GM23338 (cell line): Measurements from ENCODE around the gene DNM2.

Experiments
- CREB1 ChIP-seq: fragments of 250-450 bp; sonication (Bioruptor Pico); IDR thresholded peaks from 2 replicates; pipeline ENCODE4 v1.5.0; 2020; ENCODE audit warnings: low read depth, mild to moderate bottlenecking, moderate library complexity
- EZH2 ChIP-seq: fragments of 200-600 bp; sonication (generic); IDR thresholded peaks from one replicate; pipeline ENCODE4 v1.8.0; 2017; ENCODE audit warnings: antibody characterized with exemption, mild to moderate bottlenecking, low read depth; ENCODE audit not compliant: unreplicated experiment
- EZH2phosphoT487 ChIP-seq: fragments of 200-600 bp; sonication (generic); IDR thresholded peaks from one replicate; pipeline ENCODE4 v1.8.1; 2018; ENCODE audit warnings: antibody characterized with exemption; ENCODE audit not compliant: unreplicated experiment
- JUNB ChIP-seq: IDR thresholded peaks from one replicate; pipeline ENCODE4 v1.6.1; 2016; ENCODE audit warnings: antibody characterized with exemption; ENCODE audit not compliant: unreplicated experiment
- NANOG ChIP-seq: IDR thresholded peaks from 2 replicates; pipeline ENCODE4 v1.6.1; 2016; ENCODE audit warnings: antibody characterized with exemption, borderline replicate concordance
- POLR2AphosphoS5 ChIP-seq: IDR thresholded peaks from 2 replicates; pipeline ENCODE4 v1.6.1; 2016; ENCODE audit warnings: antibody characterized with exemption, low read depth
- STAT1 ChIP-seq: IDR thresholded peaks from one replicate; pipeline ENCODE4 v1.6.1; 2016; ENCODE audit warnings: antibody characterized with exemption; ENCODE audit not compliant: unreplicated experiment
- ZNF114 ChIP-seq: fragments of 250-450 bp; sonication (Bioruptor Pico); IDR thresholded peaks from 2 replicates; pipeline ENCODE4 v1.5.0; 2020; ENCODE audit warnings: mild to moderate bottlenecking, moderate library complexity
- ZNF331 ChIP-seq: fragments of 250-450 bp; sonication (Bioruptor Pico); IDR thresholded peaks from 2 replicates; pipeline ENCODE4 v1.5.0; 2020; ENCODE audit warnings: low read depth, mild to moderate bottlenecking, moderate library complexity
- TF ChIP-seq, protein P1 (sequence below), 2 experiments: fragments of 200-600 bp in 1 of 2; sonication (generic) in 1 of 2; conservative IDR thresholded peaks; 2 replicates each; pipeline versions ENCODE4 v1.5.1 to v1.6.1; 2016 to 2017; ENCODE audit warnings: antibody characterized with exemption in 2 of 2, low read depth in 2 of 2, mild to moderate bottlenecking in 2 of 2, moderate library complexity in 1 of 2
- TF ChIP-seq, protein P2 (sequence below): IDR thresholded peaks from one replicate; pipeline ENCODE4 v1.6.1; 2018; ENCODE audit warnings: antibody characterized with exemption; ENCODE audit not compliant: unreplicated experiment
- TF ChIP-seq, protein P3 (sequence below): IDR thresholded peaks from 2 replicates; pipeline ENCODE4 v1.6.1; 2016; ENCODE audit warnings: antibody characterized with exemption
- TF ChIP-seq, protein P4 (sequence below): fragments of 250-450 bp; sonication (Bioruptor Pico); IDR thresholded peaks from 2 replicates; pipeline ENCODE4 v1.5.0; 2020; ENCODE audit warnings: mild to moderate bottlenecking, moderate library complexity

DNA sequence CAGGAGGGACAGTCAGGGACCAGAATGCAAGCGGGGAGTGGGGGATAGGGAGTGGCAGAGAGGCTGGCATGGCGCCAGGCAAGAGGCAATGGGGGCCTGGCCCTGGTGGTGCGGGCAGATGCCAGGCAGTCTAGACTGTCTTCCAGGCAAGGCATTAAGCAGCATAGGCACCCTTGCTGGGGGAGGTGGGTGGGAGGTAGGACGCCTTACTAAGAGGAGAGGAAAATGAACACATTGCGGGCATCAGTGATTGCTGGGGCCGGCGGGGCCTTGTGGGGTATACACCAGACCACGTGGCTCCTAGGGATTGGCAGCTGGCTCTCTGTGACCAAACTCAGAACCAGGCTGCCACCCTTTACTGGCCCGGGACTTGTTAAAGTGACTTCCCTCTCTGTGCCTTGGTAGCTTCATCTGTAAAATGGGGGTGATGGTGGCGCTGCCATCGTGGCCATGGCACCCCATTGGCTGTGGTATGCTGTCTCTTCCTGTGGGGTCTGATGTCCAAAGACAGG lies 46.0 kb downstream of the DNM2 start:
- TF ChIP-seq, protein P1, sequence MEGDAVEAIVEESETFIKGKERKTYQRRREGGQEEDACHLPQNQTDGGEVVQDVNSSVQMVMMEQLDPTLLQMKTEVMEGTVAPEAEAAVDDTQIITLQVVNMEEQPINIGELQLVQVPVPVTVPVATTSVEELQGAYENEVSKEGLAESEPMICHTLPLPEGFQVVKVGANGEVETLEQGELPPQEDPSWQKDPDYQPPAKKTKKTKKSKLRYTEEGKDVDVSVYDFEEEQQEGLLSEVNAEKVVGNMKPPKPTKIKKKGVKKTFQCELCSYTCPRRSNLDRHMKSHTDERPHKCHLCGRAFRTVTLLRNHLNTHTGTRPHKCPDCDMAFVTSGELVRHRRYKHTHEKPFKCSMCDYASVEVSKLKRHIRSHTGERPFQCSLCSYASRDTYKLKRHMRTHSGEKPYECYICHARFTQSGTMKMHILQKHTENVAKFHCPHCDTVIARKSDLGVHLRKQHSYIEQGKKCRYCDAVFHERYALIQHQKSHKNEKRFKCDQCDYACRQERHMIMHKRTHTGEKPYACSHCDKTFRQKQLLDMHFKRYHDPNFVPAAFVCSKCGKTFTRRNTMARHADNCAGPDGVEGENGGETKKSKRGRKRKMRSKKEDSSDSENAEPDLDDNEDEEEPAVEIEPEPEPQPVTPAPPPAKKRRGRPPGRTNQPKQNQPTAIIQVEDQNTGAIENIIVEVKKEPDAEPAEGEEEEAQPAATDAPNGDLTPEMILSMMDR (conservative IDR thresholded peaks at IDR 0.05; ENCODE audit: low read depth in 2 of 2): no peak
- TF ChIP-seq CREB1 (CRISPR knock-in tag): no peak
- TF ChIP-seq EZH2phosphoT487: no peak
- TF ChIP-seq, protein P2, sequence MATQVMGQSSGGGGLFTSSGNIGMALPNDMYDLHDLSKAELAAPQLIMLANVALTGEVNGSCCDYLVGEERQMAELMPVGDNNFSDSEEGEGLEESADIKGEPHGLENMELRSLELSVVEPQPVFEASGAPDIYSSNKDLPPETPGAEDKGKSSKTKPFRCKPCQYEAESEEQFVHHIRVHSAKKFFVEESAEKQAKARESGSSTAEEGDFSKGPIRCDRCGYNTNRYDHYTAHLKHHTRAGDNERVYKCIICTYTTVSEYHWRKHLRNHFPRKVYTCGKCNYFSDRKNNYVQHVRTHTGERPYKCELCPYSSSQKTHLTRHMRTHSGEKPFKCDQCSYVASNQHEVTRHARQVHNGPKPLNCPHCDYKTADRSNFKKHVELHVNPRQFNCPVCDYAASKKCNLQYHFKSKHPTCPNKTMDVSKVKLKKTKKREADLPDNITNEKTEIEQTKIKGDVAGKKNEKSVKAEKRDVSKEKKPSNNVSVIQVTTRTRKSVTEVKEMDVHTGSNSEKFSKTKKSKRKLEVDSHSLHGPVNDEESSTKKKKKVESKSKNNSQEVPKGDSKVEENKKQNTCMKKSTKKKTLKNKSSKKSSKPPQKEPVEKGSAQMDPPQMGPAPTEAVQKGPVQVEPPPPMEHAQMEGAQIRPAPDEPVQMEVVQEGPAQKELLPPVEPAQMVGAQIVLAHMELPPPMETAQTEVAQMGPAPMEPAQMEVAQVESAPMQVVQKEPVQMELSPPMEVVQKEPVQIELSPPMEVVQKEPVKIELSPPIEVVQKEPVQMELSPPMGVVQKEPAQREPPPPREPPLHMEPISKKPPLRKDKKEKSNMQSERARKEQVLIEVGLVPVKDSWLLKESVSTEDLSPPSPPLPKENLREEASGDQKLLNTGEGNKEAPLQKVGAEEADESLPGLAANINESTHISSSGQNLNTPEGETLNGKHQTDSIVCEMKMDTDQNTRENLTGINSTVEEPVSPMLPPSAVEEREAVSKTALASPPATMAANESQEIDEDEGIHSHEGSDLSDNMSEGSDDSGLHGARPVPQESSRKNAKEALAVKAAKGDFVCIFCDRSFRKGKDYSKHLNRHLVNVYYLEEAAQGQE: no peak
- TF ChIP-seq, protein P3, sequence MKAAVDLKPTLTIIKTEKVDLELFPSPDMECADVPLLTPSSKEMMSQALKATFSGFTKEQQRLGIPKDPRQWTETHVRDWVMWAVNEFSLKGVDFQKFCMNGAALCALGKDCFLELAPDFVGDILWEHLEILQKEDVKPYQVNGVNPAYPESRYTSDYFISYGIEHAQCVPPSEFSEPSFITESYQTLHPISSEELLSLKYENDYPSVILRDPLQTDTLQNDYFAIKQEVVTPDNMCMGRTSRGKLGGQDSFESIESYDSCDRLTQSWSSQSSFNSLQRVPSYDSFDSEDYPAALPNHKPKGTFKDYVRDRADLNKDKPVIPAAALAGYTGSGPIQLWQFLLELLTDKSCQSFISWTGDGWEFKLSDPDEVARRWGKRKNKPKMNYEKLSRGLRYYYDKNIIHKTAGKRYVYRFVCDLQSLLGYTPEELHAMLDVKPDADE: no peak
- no peak for TF ChIP-seq EZH2
- TF ChIP-seq NANOG: no peak
- TF ChIP-seq POLR2AphosphoS5: no peak
- TF ChIP-seq JUNB: no peak
- no peak for TF ChIP-seq ZNF114 (CRISPR knock-in tag)
- TF ChIP-seq, protein P4, sequence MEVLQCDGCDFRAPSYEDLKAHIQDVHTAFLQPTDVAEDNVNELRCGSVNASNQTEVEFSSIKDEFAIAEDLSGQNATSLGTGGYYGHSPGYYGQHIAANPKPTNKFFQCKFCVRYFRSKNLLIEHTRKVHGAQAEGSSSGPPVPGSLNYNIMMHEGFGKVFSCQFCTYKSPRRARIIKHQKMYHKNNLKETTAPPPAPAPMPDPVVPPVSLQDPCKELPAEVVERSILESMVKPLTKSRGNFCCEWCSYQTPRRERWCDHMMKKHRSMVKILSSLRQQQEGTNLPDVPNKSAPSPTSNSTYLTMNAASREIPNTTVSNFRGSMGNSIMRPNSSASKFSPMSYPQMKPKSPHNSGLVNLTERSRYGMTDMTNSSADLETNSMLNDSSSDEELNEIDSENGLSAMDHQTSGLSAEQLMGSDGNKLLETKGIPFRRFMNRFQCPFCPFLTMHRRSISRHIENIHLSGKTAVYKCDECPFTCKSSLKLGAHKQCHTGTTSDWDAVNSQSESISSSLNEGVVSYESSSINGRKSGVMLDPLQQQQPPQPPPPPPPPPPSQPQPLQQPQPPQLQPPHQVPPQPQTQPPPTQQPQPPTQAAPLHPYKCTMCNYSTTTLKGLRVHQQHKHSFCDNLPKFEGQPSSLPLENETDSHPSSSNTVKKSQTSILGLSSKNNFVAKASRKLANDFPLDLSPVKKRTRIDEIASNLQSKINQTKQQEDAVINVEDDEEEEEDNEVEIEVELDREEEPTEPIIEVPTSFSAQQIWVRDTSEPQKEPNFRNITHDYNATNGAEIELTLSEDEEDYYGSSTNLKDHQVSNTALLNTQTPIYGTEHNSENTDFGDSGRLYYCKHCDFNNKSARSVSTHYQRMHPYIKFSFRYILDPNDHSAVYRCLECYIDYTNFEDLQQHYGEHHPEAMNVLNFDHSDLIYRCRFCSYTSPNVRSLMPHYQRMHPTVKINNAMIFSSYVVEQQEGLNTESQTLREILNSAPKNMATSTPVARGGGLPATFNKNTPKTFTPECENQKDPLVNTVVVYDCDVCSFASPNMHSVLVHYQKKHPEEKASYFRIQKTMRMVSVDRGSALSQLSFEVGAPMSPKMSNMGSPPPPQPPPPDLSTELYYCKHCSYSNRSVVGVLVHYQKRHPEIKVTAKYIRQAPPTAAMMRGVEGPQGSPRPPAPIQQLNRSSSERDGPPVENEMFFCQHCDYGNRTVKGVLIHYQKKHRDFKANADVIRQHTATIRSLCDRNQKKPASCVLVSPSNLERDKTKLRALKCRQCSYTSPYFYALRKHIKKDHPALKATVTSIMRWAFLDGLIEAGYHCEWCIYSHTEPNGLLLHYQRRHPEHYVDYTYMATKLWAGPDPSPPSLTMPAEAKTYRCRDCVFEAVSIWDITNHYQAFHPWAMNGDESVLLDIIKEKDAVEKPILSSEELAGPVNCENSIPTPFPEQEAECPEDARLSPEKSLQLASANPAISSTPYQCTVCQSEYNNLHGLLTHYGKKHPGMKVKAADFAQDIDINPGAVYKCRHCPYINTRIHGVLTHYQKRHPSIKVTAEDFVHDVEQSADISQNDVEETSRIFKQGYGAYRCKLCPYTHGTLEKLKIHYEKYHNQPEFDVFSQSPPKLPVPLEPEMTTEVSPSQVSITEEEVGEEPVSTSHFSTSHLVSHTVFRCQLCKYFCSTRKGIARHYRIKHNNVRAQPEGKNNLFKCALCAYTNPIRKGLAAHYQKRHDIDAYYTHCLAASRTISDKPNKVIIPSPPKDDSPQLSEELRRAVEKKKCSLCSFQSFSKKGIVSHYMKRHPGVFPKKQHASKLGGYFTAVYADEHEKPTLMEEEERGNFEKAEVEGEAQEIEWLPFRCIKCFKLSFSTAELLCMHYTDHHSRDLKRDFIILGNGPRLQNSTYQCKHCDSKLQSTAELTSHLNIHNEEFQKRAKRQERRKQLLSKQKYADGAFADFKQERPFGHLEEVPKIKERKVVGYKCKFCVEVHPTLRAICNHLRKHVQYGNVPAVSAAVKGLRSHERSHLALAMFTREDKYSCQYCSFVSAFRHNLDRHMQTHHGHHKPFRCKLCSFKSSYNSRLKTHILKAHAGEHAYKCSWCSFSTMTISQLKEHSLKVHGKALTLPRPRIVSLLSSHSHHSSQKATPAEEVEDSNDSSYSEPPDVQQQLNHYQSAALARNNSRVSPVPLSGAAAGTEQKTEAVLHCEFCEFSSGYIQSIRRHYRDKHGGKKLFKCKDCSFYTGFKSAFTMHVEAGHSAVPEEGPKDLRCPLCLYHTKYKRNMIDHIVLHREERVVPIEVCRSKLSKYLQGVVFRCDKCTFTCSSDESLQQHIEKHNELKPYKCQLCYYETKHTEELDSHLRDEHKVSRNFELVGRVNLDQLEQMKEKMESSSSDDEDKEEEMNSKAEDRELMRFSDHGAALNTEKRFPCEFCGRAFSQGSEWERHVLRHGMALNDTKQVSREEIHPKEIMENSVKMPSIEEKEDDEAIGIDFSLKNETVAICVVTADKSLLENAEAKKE (CRISPR knock-in tag): no peak
- no peak for TF ChIP-seq STAT1
- no peak for TF ChIP-seq ZNF331 (CRISPR knock-in tag)
